HG02870 (cell line): ENCODE measurements around the gene PRKG2.

ENCODE experiments used
- ATAC-seq: cut with Tn5 transposase; IDR thresholded peaks from one replicate; pipeline ENCODE4 v1.9.1; 2021; ENCODE audit warnings: mild to moderate bottlenecking, moderate library complexity; ENCODE audit not compliant: unreplicated experiment

PRKG2 gene

GRCh38 chr4:81220271-81220670 lies 5.2 kb upstream of the PRKG2 start:
- ATAC-seq, result no peak

GRCh38 chr4:81218206-81218605 lies 3.2 kb upstream of the PRKG2 start:
- ATAC-seq, result no peak

GRCh38 chr4:81217779-81218178 lies 2.8 kb upstream of the PRKG2 start:
- ATAC-seq, result no peak

GRCh38 chr4:81215931-81216330 lies 909 bp upstream of the PRKG2 start:
- no peak for ATAC-seq

- no peak for ATAC-seq
Observed at GRCh38 chr4:81214144-81214880, 710 bp downstream of the PRKG2 start.

- ATAC-seq, result no peak
Observed at GRCh38 chr4:81213671-81214070, 1.4 kb downstream of the PRKG2 start.

- ATAC-seq, result no peak
Observed at GRCh38 chr4:81211956-81212355, 3.1 kb downstream of the PRKG2 start.

- ATAC-seq, result no peak
Observed at GRCh38 chr4:81207828-81208227, 7.2 kb downstream of the PRKG2 start.

GRCh38 chr4:81205302-81205701 lies 9.7 kb downstream of the PRKG2 start:
- ATAC-seq, result no peak

- ATAC-seq, result no peak
Observed at GRCh38 chr4:81204571-81204970, 10.5 kb downstream of the PRKG2 start.

- ATAC-seq, result no peak
Observed at GRCh38 chr4:81199831-81200230, 15.2 kb downstream of the PRKG2 start.

- ATAC-seq, result no peak
Observed at GRCh38 chr4:81198609-81199008, 16.4 kb downstream of the PRKG2 start.

GRCh38 chr4:81197864-81198524 lies 17.0 kb downstream of the PRKG2 start:
- no peak for ATAC-seq

- no peak for ATAC-seq
Observed at GRCh38 chr4:81196126-81196650, 18.8 kb downstream of the PRKG2 start.

- no peak for ATAC-seq
Observed at GRCh38 chr4:81195475-81195874, 19.5 kb downstream of the PRKG2 start.

GRCh38 chr4:81194286-81194685 lies 20.7 kb downstream of the PRKG2 start:
- no peak for ATAC-seq

- ATAC-seq, result no peak
Observed at GRCh38 chr4:81180916-81181315, 34.1 kb downstream of the PRKG2 start.

- no peak for ATAC-seq
Observed at GRCh38 chr4:81179326-81179725, 35.7 kb downstream of the PRKG2 start.

GRCh38 chr4:81173213-81173612 lies 41.8 kb downstream of the PRKG2 start:
- ATAC-seq, result no peak

GRCh38 chr4:81166458-81167160 lies 48.4 kb downstream of the PRKG2 start:
- ATAC-seq, result no peak

- no peak for ATAC-seq
Observed at GRCh38 chr4:81165861-81166430, 49.1 kb downstream of the PRKG2 start.
